K562 (cell line): ENCODE measurements around the gene RHOC.

ENCODE experiments used
- CHD2 ChIP-seq: IDR thresholded peaks from 2 replicates; pipeline ENCODE4 v1.6.1; 2011; ENCODE audit warnings: low read depth, low read length
- ZC3H4 ChIP-seq: sonication (generic); formaldehyde crosslinking; IDR thresholded peaks from 2 replicates; pipeline ENCODE4 v1.9.0; 2021; ENCODE audit warnings: missing genetic modification reagents, borderline replicate concordance
- TF ChIP-seq, protein P1 (sequence below), 3 experiments: IDR thresholded peaks in 2 of 3; conservative IDR thresholded peaks in 1 of 3; 2 replicates each; pipeline ENCODE4 v1.5.1; 2011 to 2012; ENCODE audit warnings: low read length in 3 of 3, mild to moderate bottlenecking in 3 of 3, control low read depth in 2 of 3, improper control_type of control experiment in 1 of 3, inconsistent platforms in 1 of 3, low read depth in 1 of 3, mixed read lengths in 1 of 3, moderate library complexity in 1 of 3; ENCODE audit not compliant: insufficient read depth in 2 of 3

DNA sequence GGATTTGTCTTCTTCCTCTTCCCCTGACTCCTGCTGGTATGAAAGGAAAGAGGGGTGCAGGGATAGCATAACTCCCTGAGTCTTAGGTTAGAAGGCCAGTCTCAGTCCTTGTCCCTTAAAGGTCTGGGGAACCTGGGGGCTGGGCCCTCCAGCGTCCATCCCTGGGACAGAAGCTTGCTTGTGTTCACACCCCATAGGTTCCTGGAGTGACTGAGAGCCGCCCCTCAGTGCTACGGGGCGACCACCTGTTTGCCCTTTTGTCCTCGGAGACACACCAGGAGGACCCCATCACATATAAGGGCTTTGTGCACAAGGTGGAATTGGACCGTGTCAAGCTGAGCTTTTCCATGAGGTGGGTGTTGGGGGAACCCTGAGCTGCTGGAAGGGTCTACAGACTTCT lies 13.1 kb downstream of the RHOC start:
- TF ChIP-seq CHD2, result no peak
- TF ChIP-seq, protein P1, sequence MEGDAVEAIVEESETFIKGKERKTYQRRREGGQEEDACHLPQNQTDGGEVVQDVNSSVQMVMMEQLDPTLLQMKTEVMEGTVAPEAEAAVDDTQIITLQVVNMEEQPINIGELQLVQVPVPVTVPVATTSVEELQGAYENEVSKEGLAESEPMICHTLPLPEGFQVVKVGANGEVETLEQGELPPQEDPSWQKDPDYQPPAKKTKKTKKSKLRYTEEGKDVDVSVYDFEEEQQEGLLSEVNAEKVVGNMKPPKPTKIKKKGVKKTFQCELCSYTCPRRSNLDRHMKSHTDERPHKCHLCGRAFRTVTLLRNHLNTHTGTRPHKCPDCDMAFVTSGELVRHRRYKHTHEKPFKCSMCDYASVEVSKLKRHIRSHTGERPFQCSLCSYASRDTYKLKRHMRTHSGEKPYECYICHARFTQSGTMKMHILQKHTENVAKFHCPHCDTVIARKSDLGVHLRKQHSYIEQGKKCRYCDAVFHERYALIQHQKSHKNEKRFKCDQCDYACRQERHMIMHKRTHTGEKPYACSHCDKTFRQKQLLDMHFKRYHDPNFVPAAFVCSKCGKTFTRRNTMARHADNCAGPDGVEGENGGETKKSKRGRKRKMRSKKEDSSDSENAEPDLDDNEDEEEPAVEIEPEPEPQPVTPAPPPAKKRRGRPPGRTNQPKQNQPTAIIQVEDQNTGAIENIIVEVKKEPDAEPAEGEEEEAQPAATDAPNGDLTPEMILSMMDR (IDR thresholded peaks at IDR 0.05 in 2 of 3, conservative IDR thresholded peaks at IDR 0.05 in 1 of 3; ENCODE audit: insufficient read depth in 2 of 3, low read depth in 1 of 3, low read length in 3 of 3), result no peak
- TF ChIP-seq ZC3H4 (CRISPR knock-in tag), result no peak
